SIG-M5 treated with dmso at 0.1 percent for 504 hours (cell line): ENCODE data around the gene UACA.
"Not testable (repeated sequence)": the region's sequence is repeated elsewhere in the genome, so short reads cannot be mapped to it uniquely, and the experiment has no call there.

Experiments
- DNase-seq: peaks from one replicate; lab custom pipeline; 2025; ENCODE audit not compliant: unreplicated experiment; lab: John Stamatoyannopoulos, UW

The UACA gene

DNA sequence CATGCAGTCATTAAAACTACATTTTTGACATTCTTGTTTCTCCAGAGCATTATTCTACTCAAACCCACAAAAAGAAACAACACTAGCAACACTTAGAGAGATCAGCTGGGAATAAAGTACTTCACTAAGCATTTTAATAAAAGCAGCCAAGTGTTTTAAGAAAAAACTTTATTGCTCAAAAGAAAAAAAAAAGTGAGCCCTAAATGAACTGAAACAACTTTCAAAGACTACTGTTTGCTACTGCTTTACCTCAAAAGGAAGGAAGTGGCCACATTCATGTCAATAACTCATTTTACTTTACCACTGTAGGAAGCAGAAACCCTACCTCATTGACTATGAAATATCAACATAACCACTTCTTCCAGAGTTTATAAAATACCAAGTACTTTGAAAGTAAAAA is 91.3 kb downstream of the UACA start:
- peak; percentile 67 for DNase-seq

DNA sequence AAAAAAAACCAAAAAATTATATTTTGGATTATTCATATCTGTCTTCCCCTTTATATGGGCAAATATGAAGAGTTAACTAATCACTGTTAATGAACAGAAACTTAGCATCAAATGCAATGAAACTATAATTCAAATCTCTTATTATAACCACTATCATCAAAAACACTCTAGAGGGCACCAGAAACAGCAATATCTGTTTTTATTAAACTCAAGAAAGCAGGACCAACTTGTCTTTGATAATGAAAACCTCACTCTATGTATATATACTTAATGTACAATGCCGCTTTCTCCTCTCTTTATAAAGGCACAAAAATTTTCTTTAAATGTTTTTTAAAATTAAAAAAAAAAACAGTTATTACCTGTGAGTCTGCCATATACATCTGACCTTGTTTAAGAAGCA is 92.7 kb downstream of the UACA start:
- peak; percentile 3 for DNase-seq

DNA sequence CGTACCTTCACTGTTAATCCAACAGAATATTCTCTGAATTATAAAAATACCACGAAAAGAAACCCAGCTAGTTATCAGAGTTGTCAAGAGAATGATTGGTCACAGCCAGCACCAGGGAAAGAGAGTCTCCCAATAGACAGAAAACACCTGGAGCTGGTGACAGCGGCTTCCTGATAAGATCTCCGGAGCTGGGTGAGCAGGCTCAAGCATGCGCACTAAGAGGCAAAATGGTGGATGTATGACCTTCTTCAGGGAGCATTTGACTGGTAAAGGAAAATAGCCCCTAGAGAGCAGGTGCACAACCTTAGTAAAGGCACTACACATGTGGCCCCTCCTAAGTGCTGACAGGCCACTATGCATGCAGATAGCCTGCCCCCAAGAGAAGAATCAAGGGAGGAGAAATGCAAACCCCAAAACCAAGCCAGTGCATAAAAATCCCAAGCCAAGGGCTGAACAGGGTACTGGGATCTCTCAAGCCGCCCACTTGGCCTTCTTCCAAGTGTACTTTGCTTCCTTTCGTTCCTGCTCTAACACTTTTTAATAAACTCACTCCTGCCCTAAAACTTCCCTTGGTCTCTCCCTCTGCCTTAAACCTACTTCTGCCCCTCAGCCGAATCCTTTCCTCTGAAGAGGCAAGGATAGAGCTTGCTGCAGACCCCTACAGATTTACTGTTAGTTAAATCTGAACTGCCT is 93.2 kb downstream of the UACA start:
- no peak for DNase-seq

DNA sequence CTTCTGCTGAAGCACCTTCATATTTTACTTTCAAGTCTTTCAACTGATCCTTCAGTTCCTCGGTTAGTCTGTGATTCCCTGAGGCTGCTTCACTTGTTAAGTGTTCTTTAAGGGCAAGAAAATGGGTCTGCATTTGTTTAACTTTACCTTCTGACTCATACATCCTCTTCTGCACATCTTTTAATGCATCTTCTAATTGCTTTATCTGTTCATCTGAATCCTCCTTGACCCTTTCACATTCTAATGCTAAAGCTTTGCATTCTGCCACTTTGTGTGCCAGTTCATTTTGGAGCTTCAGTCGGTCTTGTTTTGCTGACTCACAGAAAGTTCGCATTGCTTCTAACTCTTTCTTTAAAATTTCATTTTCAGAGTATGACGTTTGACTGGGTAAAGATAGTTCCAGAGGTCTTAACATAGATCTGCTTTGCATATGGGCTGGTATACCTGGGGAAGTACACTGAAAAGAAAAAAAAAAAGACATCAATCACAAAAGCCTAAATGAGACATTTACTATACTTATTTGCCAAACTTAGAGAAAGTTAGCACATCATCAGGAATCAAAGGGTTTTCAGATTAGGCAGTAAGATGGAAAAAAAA is 94.3 kb downstream of the UACA start:
- no peak for DNase-seq

DNA sequence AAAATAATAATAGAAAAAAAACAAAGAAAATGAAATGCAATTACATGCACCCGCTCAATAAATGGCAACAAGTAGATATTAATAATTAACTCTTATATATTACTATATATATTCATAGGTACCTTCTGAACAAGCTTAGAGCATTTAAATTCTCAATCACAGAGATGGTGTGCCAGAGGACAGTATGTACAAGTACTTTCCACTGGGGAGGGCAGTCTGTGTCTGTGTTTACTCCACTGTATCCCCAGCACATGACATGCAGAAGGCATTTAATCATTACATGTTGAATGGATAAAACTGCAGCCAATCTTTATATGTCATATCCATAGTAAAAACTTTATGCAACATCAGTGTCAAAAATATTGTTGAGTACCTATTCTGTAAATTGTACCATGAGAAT is 97.8 kb downstream of the UACA start:
- no peak for DNase-seq

DNA sequence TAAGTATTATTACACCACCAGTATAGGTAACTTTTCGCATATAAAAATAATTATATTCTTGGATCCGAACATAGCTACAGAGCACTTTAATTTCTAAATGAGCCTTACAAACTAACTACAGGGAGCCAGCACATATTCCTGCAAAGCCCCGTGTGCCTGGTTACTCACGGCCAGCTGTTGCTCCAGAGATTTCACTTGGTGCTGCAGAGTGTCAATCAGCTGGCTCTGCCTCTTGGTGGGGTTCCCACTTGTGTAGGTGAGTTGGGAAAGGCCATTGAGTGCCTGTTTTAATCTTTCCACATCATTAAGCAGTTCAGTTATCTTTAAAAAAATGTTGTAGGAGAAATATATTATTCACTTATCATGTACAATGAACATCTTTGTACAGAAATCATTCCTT is 98.9 kb downstream of the UACA start:
- DNase-seq: no peak

DNA sequence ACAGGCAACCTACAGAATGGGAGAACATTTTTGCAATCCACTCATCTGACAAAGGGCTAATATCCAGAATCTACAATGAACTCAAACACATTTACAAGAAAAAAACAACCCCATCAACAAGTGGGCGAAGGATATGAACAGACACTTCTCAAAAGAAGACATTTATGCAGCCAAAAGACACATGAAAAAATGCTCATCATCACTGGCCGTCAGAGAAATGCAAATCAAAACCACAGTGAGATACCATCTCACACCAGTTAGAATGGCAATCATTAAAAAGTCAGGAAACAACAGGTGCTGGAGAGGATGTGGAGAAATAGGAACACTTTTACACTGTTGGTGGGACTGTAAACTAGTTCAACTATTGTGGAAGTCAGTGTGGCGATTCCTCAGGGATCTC is 100.3 kb downstream of the UACA start:
- DNase-seq: not testable (repeated sequence)

DNA sequence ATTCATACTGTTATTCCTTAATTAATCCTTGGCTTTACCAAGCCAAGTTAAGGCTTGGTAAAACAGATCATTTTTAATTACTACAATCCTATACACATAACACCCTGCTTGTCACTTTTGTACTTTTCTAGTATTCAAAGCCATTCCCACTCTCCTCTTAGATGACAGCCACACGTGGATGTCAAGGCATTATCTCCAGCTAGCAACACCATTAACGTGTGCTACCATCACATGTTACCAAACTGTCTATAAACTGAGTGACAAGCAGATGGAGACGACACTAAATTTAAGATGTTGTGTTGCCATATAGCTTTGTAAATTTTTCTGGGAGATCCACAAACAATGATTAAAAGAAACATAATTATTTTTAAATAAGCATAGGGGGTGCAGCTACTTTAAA is 103.7 kb downstream of the UACA start:
- no peak for DNase-seq

DNA sequence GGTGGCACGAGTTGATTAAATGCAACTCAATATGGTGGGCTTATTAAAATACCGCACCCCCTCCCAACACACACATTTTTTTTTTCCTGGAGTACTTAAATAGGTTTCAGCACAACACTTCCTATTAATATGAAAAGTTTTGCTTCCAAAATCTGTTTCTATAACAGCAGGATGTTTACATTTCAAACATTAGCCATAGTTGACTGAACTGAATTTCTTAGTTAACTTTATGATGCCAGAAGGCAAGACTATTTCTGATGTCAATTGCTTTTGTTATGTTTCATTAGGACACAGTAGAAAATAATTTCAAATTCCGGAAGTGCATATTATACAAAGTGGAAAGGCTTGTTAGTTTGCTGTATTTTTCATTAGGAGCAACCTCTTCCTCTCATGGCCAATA is 104.7 kb downstream of the UACA start:
- no peak for DNase-seq

DNA sequence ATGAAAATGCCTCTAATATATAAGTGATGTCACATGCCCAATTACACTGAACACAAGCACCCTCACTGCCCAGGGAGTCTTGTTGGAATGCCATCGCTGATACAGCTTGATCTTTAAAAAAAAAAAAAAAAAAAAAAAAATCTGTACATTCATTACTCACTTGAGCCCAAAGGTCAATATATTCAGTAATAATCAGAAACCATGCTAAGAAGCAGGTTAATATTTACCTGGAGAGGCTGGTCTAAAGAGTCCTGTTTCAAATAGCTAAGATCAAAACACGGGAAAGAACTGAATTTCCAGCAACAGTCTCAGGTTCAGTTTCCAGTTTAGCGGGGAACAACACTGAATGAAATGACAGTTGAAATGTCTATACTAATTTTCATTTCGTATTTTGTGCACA is 109.9 kb downstream of the UACA start:
- no peak for DNase-seq

DNA sequence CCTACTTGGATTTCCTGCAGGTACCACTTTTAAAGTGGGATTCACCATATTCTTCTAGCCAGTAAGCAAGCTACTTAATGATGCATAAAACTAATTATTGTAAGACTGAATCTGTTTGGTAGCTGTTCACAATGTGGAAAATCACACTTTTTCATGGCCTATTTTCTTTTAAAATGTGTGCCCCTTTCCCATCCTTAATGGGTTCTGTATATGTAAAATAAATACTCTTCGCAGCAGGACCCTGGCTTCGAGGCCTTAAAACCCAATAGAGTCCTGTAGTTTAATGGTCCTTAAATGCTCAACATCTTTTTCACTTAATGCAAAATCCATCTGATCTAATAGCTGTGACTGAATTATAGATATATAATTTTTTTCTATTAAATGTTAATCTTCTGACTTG is 111.0 kb downstream of the UACA start:
- DNase-seq: no peak

DNA sequence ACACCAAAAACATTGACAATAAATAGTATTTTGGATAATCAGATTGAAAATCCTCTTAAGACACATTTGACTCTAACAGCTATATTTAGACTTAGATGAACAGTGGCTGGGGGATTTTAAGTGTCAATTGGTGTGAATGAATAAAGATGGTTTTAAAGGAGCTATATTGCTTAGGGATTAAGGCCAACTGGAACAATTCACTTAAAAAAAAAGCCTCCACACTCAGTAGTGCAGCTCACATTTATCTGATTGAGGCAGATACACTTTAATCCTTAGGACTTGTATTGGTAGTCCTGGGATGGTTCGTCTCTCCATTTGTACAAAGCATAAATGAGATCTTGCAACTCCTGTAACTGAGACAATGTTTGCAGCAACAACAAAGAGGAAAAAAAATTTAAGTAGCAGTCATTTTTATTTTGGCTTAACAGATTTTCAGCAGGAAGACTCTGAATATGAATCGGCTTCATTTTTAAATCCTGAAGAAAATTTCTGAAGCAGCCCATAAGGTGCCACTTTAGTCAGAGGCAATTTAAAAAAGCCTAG is 112.0 kb downstream of the UACA start:
- DNase-seq: no peak

DNA sequence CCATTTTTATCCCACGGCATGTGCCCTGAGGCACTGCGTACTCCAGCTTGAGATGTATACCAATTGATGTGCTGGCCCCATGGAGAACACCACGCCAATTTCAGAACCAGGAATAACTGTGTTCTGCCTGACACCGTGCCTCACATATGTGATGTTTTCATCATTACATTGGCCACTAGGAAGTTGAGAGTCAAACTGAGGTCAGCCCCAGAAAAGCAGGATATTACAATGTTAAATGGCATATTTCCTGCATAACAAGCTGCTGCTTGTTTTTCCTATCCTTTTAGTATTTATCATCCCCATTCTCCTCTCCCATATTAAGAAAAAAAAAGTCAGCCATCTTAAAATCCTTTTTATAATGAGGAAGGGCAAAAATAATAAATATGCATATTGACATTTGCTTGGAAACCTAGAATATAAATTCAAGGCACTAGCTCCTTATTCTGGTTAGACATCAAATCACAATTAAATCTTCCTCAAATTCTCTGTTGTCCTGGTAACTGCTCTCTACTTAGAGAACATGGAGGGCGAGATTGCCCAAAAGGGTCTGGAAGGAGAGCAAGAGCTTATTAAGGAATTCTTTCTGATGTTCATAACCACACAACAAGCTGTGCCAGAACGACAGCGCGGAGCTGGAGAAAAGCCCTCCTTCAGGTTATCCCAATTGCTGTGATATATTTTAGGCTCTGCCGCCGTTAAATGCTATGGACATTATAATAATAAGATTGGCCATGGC is 112.6 kb downstream of the UACA start:
- no peak for DNase-seq

DNA sequence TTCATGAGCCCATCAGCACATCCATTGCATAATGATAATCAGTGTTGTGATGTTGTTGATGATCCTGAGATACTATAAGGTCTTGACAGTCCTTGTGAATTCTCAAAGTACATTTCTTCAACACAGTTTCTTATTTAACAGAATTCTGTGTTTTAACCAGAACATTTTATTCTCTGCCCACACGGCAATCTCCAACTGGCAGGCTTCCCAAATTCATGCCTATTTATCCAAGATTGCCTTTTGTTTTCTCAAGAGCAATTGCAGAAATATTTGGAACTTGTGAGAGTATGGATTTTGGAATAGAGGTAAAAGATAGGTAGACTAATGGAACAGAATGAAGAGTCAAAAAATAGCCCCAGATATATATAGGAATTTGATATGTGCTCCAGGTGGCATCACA is 116.0 kb downstream of the UACA start:
- no peak for DNase-seq

DNA sequence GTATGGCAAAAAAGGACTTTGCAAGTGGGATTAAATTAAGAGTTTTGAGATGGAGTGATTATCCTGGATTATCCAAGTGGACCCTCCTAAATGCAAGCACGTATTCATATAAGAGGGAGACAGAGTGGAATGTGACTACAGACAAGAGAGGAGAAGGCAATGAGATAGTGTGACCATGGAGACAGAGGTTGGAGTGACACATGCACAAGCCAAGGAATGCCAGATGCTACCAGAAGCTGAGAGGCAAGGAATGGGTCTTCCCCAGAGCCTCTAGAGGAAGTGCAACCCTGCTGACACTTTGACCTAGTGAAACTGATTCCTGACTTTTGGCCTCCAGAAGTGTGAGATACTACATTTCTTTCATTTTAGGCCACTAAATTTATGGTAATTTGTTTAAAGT is 117.2 kb downstream of the UACA start:
- DNase-seq: no peak

DNA sequence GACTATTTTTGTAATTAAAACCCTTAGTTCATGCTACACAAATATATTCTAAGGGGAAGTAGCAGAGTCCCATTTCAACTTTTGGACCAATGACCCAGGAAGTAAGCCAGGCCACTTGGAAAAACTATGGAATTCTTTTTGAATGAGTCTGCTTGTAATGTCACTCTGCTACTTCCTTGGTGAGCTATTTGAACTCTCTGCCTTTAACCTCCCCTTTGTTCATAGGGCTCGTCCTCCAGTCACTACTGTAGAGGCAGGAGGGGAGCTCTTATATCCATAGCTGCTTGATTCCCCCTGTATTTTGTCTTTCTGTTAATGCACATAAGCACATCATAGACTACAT is 119.6 kb downstream of the UACA start:
- peak; percentile 5 for DNase-seq

DNA sequence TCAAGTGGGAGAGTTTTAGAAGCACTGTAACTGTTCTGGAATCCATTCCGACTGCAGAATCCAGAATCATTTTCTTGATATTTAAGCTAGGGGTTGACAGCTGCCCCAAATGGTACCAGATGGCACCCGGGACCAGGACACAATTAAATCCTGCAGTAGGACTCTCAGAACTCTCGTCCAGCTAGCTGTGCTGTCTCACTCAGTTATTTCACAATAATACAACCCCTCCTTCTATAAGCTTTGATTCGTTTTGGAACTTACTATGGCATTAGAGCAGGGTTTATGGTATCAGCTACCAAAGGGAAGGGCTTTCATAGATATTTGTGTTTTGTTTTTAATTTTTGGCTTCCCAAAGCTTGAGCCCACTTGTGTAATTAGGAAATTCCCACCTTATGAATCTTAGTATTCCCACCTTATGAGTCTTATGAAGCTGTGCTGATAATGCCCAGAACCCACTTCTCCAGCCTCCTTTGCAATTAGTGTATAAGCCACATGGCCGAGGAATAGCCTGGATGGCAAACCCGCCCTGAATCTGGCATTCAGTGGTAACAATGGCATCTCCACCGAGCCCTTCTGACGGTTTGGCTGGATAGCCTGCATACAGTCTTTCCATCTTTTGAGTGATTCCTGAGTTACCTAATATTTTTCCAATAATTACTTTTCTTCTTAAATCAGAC is 120.1 kb downstream of the UACA start:
- DNase-seq: no peak

DNA sequence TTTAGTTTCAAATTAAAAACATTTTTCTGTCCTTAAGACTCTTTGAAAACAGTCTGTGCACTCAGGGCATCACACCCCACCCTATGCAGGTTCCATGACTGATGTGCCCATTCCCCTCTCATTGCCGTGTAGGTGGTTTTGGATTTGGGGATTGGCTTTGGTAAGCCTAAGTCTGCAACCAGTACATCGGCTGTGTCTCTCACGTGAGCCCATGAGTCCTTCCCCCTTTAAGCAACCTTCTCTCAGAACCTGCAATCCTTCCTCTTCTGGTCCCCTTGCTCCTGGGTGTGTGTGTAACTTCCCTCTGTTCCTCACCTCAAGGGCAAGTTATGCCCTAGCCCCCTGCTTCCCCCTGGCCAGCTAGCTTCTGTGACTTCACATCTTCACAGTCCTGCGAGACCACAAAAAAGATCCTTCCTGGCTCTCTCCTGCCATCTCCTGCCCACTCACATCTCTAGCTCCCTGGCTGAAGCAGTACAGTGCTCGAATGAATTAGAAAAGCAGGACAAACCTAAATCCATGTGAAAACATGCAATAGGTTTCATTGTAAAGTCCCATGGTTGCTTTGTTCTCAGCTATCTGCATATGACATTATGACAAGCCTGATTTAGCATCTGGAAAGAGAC is 126.7 kb downstream of the UACA start:
- DNase-seq: peak; percentile 84

DNA sequence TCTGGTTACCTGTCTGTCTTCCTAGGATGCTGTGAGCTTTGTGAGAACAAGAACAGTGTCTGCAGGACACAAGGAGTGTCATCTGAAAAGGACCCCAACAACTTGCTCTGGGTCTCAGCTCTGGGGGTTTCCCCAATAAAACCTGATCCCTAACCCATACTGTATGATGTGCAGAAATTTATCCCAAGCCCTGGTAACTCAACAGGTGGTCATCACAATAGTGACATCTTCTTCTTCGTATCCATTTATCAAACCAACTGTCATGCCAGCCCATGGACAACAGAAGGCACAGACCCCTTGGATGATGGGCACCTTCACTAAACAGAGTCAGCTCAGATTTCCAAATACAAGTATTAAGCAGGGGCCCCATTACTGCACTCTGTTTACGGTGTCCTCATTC is 127.5 kb downstream of the UACA start:
- no peak for DNase-seq

DNA sequence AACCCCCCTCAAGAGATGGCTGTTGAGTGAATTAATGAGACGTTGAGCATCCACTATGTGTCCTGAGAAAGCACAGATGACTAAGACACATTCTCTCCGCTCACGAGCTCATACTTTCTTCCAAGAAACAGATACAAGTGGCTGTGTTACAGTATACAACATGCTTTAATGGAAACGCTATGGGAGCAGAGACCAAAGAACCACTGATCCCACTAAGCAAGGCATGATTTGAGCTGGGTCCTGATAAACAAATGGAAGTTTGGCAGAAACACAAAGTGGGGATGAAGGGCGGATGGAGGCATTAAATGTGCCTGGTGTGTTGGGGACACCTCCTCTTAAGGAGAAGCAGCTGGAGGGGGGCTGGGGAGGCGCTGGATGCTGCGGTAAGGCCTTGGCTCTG is 129.4 kb downstream of the UACA start:
- DNase-seq: no peak

DNA sequence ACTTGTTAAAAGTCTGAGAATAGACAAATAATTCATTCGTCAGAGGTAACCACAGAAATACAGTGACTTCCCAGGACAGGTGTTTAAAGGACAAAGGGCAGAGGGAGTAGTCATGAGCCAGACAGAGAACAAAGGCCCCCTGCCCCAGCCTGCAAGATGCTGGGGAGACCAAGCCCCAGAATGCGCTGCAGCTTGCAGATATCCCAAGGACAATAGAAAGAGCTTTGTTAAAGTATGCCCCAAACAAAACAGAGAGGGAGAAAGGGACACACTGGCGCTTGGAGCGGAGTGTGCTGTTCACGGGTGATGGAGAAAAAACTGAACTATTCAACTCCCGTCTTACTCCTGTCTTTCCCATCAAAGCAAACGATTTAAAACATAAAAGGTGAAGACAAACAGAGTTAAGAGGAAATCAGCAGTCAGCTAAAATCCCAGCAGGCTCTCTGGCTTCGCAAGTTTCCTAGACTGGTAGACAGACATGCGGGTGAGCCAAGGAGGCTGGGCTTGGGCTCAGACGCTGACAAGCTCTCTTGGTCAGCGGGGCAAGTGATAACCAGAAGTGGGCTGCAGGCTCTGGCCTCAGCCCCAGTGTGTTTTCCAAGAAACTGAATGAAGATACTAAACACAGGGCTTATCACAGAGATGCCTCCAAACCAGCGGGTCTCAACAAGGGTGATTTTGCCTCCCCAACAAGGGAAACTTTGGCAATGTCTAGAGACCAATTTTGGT is 130.1 kb downstream of the UACA start:
- DNase-seq: no peak
